Sigmoid colon (tissue), 4 donors: ENCODE measurements around the gene ERFL.

Experiments
- POLR2A ChIP-seq, 2 donors: fragments of 450-650 bp; IDR thresholded peaks; one replicate each; pipeline ENCODE4 v1.6.1; 2016; ENCODE audit warnings: antibody characterized with exemption in 2 of 2, mild to moderate bottlenecking in 2 of 2, moderate library complexity in 2 of 2
- POLR2AphosphoS5 ChIP-seq, 4 donors: sonication (generic); formaldehyde crosslinking; IDR thresholded peaks; one replicate each; pipeline ENCODE4 v1.6.1; 2017; ENCODE audit warnings: antibody characterized with exemption in 4 of 4
- TF ChIP-seq, protein P1 (sequence below), 4 experiments: fragments of 450-650 bp in 3 of 4; fragments of 200-600 bp in 1 of 4; IDR thresholded peaks; one replicate each; pipeline ENCODE4 v1.5.1; 2016 to 2019; ENCODE audit warnings: antibody characterized with exemption in 4 of 4, mild to moderate bottlenecking in 3 of 4, moderate library complexity in 2 of 4

DNA sequence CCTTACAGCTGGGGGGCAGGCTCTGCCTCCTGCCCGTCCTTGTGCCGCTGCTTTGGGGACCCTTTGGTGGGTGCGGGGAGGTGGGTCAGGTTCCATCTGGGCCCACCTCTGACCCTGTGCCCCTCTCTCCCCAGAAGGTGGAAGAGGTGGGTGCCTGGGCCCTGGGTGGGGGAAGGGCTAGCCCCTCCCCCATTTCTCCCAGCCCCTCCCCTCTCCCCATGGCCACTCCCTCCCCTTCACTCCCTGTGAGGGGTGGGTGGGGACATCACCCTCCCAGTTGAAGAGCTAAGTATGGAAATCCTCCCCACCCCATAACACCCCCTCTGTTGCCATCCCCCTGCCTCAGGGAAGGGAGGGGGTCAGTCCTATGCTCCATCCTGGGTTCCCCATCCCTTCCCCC is 31.1 kb downstream of the ERFL start:
- TF ChIP-seq, protein P1, sequence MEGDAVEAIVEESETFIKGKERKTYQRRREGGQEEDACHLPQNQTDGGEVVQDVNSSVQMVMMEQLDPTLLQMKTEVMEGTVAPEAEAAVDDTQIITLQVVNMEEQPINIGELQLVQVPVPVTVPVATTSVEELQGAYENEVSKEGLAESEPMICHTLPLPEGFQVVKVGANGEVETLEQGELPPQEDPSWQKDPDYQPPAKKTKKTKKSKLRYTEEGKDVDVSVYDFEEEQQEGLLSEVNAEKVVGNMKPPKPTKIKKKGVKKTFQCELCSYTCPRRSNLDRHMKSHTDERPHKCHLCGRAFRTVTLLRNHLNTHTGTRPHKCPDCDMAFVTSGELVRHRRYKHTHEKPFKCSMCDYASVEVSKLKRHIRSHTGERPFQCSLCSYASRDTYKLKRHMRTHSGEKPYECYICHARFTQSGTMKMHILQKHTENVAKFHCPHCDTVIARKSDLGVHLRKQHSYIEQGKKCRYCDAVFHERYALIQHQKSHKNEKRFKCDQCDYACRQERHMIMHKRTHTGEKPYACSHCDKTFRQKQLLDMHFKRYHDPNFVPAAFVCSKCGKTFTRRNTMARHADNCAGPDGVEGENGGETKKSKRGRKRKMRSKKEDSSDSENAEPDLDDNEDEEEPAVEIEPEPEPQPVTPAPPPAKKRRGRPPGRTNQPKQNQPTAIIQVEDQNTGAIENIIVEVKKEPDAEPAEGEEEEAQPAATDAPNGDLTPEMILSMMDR (IDR thresholded peaks at IDR 0.05): no peak
- TF ChIP-seq POLR2AphosphoS5 (IDR thresholded peaks at IDR 0.05): no peak
- TF ChIP-seq POLR2A (IDR thresholded peaks at IDR 0.05): no peak
